ENCODE measurements around the gene PPP1R14C. TPM values are rescaled to one million over a fixed set of nuclear protein-coding genes. Genes with fewer than 3 reads are reported as not detected.

Gene PPP1R14C
- total and polyA plus RNA-seq, 7 donors = 5.9 to 62.8 (median 22.5) TPM

DNA sequence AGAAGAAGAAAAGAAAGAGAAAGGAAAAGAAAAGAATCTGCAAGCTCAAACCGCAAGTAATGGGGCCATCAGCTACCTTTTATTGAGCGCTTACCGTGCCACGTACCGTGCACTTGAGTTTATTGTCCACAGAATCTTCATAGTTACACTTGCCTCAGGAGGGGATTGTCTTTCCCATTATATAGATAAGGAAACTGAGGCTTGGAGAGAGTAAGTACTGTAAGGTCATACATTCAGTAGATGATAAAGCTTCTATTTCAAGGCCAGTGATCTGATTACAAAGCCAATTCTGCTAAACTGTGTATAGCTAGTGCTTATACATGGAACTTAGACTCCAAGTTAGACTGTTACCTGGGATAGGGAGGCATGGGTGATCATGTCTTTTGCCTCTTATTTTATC lies 115.5 kb downstream of the PPP1R14C start:
- H3K4me3 ChIP-seq = no peak overlapping the region
- WGBS, 3 donors = 98 to 99% (median 99%) methylated on average over 5 of the region's 5 CpGs
- H3K27me3 ChIP-seq (ENCODE audit: insufficient read depth in 3 of 3, low read length in 2 of 3) = no peaks in the 10 kb centered on the region
- intact Hi-C loops (cut with DNase I) = loop anchor here in 1 of 2 donors (5.0 kb wide), 1 partner anchor 64 kb away; no protein-coding TSS in a partner anchor
- H3K9me3 ChIP-seq = no peaks in the 10 kb centered on the region
- no peak overlapping the region for H3K27ac ChIP-seq
- H3K36me3 ChIP-seq (ENCODE audit: insufficient read depth in 1 of 2, low read depth in 1 of 2) = no peaks in the 10 kb centered on the region
- TF ChIP-seq, protein P1, sequence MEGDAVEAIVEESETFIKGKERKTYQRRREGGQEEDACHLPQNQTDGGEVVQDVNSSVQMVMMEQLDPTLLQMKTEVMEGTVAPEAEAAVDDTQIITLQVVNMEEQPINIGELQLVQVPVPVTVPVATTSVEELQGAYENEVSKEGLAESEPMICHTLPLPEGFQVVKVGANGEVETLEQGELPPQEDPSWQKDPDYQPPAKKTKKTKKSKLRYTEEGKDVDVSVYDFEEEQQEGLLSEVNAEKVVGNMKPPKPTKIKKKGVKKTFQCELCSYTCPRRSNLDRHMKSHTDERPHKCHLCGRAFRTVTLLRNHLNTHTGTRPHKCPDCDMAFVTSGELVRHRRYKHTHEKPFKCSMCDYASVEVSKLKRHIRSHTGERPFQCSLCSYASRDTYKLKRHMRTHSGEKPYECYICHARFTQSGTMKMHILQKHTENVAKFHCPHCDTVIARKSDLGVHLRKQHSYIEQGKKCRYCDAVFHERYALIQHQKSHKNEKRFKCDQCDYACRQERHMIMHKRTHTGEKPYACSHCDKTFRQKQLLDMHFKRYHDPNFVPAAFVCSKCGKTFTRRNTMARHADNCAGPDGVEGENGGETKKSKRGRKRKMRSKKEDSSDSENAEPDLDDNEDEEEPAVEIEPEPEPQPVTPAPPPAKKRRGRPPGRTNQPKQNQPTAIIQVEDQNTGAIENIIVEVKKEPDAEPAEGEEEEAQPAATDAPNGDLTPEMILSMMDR (IDR thresholded peaks at IDR 0.05) = no peak
- H3K4me1 ChIP-seq = peaks cover 35% of the 10 kb centered on the region
- no peak for ATAC-seq
- no peak for DNase-seq

DNA sequence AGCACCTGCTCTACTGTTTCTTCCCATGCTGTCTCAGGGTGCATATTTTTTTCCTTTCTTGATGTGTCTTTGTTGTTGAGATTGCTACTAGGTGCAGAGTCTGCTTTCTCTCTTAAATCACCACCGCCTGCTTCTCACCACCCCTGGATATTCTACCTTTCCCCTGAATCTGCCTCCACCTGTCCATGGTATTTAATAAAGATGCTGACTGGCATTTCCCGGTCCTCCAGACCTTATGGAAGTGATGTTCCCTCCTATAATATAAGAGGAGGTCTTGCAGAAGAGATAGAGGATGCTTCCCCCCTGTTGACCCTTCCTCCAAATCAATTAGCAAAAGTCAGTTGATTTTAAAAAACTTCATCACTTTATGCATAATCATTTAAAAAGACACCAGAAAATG lies 118.1 kb downstream of the PPP1R14C start:
- H3K4me1 ChIP-seq = peaks cover 11% of the 10 kb centered on the region
- ATAC-seq (no peak), DNase-seq (no peak)
- intact Hi-C loops (cut with DNase I) = no loop called here
- WGBS, 3 donors = 92 to 96% (median 94%) methylated on average over 2 of the region's 2 CpGs
- H3K27me3 ChIP-seq (ENCODE audit: insufficient read depth in 3 of 3, low read length in 2 of 3) = no peaks in the 10 kb centered on the region
- no peak overlapping the region for H3K4me3 ChIP-seq
- H3K9me3 ChIP-seq = no peaks in the 10 kb centered on the region
- TF ChIP-seq, protein P1 (IDR thresholded peaks at IDR 0.05) = no peak
- no peak overlapping the region for H3K27ac ChIP-seq
- no peaks in the 10 kb centered on the region for H3K36me3 ChIP-seq (ENCODE audit: insufficient read depth in 1 of 2, low read depth in 1 of 2)

DNA sequence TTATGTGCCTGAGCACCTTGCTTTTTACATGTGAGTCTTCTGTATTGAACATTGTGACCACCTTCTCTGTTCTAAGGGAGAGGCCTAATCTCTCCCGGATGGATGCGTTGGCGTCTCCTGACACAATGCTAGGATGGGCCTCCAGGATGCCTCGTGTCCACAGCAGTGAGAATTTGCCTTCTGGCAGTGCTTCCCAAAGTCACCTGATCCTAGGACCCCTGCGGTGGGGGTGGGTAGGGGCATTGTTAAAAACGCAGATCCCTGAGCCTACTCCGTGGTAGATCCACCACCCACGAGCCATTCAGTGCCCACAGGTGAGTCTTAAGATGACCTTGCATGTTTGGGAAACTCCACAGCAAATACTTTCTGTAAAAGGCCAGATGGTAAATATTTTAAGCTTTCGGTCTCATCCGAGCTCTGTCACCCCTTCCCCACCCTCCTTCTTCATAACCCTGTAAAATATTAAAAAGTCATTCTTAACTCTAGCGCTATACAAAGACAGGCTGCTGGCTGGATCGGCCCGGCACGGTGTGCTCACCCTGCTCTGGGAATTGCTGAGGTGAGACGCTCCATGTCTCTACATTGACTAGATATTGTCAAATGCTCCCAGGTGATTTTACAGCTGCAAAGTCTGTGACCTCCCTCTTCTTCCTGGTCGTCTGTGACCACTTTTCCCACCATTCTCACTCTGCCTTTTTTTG lies 119.3 kb downstream of the PPP1R14C start:
- H3K36me3 ChIP-seq (ENCODE audit: insufficient read depth in 1 of 2, low read depth in 1 of 2) = no peaks in the 10 kb centered on the region
- ATAC-seq (no peak), DNase-seq (no peak)
- TF ChIP-seq, protein P1 (IDR thresholded peaks at IDR 0.05) = no peak
- no peaks in the 10 kb centered on the region for H3K9me3 ChIP-seq
- no peak overlapping the region for H3K27ac ChIP-seq
- no peaks in the 10 kb centered on the region for H3K4me1 ChIP-seq
- WGBS, 3 donors = 80 to 87% (median 84%) methylated on average over 16 of the region's 16 CpGs
- H3K4me3 ChIP-seq = no peak overlapping the region
- H3K27me3 ChIP-seq (ENCODE audit: insufficient read depth in 3 of 3, low read length in 2 of 3) = no peaks in the 10 kb centered on the region
- intact Hi-C loops (cut with DNase I) = no loop called here

DNA sequence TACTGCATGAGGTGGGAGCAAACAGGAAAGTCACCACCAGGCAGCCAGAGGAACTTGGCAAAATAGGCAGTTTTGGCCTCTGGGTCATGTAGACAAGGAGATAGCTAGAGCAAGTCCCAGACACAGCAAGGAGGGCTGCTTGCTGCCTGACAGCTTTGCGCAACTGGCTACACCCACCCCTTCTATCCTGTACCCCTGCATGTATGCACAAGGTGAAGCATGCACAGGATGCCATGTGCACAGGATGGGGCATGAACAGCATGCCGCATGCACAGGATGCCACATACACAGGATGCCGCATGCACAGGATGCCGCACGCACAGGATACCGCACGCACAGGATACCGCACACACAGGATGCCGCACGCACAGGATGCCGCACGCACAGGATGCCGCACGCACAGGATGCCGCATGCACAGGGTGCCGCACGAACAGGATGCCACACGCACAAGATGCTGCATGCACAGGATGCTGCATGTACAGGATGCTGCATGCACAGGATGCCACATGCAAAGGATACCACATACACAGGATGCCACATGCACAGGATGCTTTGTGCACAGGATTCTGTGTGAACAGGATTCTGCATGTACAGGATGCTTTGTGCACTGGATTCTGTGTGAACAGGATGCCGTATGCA lies 121.0 kb downstream of the PPP1R14C start:
- intact Hi-C loops (cut with DNase I) = no loop called here
- Histone ChIP-seq H3K9me3 (no peaks in the 10 kb centered on the region), H3K27me3 (ENCODE audit: insufficient read depth in 3 of 3, low read length in 2 of 3) (no peaks in the 10 kb centered on the region), H3K36me3 (ENCODE audit: insufficient read depth in 1 of 2, low read depth in 1 of 2) (no peaks in the 10 kb centered on the region), H3K27ac (no peak overlapping the region), H3K4me1 (peaks cover 7% of the 10 kb centered on the region), H3K4me3 (no peak overlapping the region)
- TF ChIP-seq, protein P1 (IDR thresholded peaks at IDR 0.05) = no peak
- WGBS, 3 donors = 69 to 83% (median 77%) methylated on average over 19 of the region's 19 CpGs
- DNase-seq (no peak), ATAC-seq (no peak)

Measured in psoas muscle (tissue), 8 donors.